LNCaP clone FGC (cell line): ENCODE measurements around the gene WSB1.
"Not testable (repeated sequence)": the region's sequence is repeated elsewhere in the genome, so short reads cannot be mapped to it uniquely, and the experiment has no call there.

ENCODE experiments used
- DNase-seq: peaks from one replicate; pipeline ENCODE4 v3.0.0-alpha.2; 2011; ENCODE audit warnings: low read depth
- H3K4me3 ChIP-seq: 2 replicates; pipeline ENCODE4 v1.5.1; 2011; ENCODE audit warnings: mild to moderate bottlenecking, low read depth, low read length, control low read depth
- TF ChIP-seq, protein P1 (sequence below): IDR thresholded peaks from 2 replicates; pipeline ENCODE4 v1.5.1; 2012; ENCODE audit warnings: mild to moderate bottlenecking; ENCODE audit not compliant: control insufficient read depth, insufficient read depth; ENCODE audit errors: extremely low read depth

WSB1 gene, protein sequence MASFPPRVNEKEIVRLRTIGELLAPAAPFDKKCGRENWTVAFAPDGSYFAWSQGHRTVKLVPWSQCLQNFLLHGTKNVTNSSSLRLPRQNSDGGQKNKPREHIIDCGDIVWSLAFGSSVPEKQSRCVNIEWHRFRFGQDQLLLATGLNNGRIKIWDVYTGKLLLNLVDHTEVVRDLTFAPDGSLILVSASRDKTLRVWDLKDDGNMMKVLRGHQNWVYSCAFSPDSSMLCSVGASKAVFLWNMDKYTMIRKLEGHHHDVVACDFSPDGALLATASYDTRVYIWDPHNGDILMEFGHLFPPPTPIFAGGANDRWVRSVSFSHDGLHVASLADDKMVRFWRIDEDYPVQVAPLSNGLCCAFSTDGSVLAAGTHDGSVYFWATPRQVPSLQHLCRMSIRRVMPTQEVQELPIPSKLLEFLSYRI

DNA sequence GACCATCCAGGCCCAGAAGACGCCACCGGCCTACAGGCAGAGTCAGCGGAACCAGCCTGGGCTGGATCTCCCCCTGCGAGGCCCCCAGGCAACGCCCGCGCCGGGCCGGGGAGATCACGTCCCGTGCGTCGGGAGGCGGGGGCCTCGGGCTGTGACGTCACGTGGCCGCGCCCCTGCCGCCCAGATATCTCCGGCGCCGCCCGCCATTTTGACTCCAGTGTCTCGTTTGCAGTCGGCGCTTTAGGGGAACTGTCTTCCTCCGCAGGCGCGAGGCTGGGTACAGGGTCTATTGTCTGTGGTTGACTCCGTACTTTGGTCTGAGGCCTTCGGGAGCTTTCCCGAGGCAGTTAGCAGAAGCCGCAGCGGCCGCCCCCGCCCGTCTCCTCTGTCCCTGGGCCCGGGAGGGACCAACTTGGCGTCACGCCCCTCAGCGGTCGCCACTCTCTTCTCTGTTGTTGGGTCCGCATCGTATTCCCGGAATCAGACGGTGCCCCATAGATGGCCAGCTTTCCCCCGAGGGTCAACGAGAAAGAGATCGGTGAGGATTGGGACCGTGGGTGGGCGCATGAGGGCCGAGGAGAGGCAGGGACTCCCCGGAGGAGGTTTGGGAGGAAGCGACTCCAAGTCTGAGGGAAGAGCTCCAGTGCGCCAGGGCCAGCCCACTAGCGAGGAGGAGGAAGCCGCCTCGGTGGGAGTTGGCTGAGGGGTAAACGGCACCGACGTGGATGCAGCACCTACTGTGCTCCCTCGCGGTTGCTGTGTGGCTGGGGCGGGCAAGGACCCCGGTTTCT lies at the start of gene WSB1:
Gene WSB1, plus strand, starts transcription at position 217 of the 791 bp plus-strand sequence. Its CDS starts 282 bp downstream, at position 499.
- DNase-seq, result peak; percentile 47
- H3K4me3 ChIP-seq, result peak within 1 kb of the TSS; percentile 85
- TF ChIP-seq, protein P1, sequence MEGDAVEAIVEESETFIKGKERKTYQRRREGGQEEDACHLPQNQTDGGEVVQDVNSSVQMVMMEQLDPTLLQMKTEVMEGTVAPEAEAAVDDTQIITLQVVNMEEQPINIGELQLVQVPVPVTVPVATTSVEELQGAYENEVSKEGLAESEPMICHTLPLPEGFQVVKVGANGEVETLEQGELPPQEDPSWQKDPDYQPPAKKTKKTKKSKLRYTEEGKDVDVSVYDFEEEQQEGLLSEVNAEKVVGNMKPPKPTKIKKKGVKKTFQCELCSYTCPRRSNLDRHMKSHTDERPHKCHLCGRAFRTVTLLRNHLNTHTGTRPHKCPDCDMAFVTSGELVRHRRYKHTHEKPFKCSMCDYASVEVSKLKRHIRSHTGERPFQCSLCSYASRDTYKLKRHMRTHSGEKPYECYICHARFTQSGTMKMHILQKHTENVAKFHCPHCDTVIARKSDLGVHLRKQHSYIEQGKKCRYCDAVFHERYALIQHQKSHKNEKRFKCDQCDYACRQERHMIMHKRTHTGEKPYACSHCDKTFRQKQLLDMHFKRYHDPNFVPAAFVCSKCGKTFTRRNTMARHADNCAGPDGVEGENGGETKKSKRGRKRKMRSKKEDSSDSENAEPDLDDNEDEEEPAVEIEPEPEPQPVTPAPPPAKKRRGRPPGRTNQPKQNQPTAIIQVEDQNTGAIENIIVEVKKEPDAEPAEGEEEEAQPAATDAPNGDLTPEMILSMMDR, result no peak

DNA sequence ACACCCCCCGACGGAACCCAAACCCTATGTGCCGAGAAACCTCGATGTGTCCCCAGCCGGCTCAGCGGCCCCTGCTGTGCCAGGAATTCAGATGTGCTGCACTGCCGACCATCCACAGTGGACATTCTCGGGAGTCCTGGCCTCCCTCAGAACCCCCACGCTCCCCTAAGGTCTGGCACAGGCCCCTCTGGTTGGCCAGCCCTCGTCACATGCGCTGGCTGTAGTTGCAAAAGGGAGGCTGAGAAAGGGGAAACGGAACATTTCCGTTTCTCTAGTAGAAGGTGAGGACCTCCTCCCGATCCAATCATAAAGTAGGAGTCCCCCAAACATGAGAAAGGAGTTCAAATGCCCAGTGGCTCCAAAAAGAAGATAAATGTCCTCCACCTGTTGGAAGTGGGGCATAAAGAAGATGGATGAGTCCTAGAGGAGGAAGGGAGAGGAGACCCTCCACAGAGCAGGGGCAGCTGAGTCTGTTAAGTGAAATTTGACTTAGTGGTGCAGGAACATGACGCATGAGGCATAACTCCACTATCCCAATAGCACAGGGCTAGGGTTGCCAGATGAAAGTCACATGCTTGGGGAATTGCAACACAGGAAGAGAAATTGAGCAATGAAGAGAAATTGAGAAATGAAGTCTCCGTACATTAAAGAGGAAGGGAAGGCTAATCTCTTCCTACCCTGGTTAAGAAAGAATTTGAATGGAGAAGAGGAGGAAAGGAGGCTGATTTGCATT lies 49.3 kb upstream of the WSB1 start:
- no peak for DNase-seq
- H3K4me3 ChIP-seq, result no peak overlapping the region
- TF ChIP-seq, protein P1, result no peak

DNA sequence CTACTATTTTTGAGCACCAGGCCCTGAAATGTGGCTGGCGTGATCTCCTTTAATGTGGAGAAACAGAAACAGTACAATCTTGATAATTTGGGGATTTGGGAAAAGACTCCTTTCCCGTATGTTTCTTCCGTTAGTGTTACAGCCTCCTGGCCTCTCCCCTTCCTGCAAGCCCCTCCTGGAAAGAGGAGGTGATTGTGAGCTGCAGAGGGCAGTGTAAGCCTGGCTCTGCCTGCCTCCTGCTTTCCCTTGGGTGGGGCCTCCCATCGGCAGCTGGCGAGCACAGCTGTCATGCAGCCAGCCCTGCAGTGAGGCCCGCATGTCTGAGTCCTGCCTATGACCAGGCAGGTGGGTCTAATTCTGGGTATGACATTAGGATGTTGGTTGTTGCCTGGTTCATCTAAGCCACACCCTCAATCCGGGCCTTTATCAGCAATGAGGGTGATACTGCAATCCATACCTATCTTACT lies 48.7 kb upstream of the WSB1 start:
- DNase-seq, result no peak
- TF ChIP-seq, protein P1, result peak; percentile 71
- H3K4me3 ChIP-seq, result no peak overlapping the region

DNA sequence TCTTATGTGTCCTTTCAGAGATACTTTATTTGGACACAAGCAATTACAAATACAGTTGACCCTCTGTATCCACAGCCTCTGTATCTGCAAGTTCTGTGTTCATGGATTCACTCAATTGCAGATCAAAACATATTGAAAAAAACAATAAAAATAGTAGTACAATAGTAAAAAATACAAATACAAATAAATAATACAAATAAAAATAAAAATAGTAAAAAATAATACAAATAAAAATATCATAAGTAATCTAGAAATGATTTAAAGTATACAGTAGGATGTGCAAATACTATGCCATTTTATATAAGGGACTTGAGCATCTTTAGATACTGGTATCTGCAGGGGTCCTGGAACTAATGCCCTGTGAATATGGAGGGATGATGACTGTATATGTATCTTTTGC lies 47.4 kb upstream of the WSB1 start:
- DNase-seq, result no peak
- TF ChIP-seq, protein P1, result no peak
- no peak overlapping the region for H3K4me3 ChIP-seq

DNA sequence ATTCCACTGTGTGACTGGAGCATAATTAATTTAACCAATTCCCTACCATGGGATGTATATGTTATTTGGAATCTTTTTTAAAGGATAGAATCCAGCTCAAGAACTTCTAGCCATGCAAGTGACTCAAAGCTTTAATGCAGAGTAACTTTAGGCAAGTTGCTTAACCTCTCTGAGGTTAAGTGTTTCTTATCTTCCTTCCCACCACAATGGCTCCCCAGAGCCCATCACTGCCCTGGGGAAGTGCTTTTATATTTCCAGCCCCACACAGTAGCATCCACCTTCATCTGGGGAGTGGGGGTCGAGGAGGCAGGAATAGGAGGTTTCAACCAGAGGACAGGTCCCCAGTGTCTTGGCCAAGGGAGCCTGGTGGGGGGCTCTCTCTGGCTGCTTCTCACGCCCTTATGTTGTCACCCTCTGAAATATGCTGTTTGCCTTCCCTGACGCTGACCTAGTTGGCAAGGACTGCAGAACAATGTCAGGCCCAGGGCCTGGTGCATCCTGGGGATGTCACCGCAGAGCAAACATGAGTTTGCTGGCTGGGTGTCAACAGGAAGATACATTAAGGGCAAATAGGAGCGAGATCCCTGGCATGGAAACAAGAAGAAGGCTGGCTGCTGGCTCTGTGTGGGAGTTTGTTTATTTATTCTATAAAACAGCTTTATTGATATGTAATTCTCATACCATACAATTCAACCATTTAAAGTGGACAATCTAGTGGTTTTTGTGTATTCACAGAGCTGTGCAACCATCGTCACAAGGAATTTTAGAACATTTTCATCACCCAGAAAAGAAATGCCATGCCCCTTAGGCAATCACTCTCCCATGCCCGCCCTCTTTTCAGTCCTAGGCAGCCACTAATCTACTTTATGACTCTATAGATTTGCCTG lies 46.6 kb upstream of the WSB1 start:
- TF ChIP-seq, protein P1, result no peak
- DNase-seq, result peak; percentile 99
- H3K4me3 ChIP-seq, result peak overlapping the region; percentile 6; the same call in 1 of the 2 replicates

DNA sequence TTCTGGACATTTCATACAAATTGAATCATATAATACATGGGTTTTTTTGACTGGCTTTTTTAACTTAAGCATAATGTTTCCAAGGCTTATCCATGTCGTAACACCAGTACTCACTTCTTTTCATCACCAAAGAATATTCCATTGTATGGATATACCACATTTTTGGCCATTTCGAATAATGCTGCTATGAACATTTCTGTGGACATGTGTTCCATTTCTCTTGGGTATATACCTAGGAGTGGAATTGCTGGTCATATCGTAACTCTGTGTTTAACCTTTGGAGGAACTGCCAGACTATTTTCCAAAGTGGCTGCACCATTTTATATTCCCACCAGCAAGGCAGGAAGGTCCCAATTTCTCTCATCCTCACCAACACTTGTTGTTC lies 46.0 kb upstream of the WSB1 start:
- DNase-seq, result no peak
- TF ChIP-seq, protein P1, result no peak
- peak overlapping the region; percentile 6; the same call in 1 of the 2 replicates for H3K4me3 ChIP-seq

DNA sequence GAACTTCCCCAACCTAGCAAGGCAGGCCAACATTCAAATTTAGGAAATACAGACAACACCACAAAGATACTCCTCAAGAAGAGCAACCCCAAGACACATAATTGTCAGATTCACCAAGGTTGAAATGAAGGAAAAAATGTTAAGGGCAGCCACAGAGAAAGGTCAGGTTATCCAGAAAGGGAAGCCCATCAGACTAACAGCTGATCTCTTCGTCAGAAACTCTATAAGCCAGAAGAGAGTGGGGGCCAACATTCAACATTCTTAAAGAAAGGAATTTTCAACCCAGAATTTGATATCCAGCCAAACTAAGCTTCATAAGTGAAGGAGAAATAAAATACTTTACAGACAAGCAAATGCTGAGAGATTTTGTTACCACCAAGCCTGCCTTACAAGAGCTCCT lies 43.1 kb upstream of the WSB1 start:
- not testable (repeated sequence) for DNase-seq, H3K4me3 ChIP-seq

DNA sequence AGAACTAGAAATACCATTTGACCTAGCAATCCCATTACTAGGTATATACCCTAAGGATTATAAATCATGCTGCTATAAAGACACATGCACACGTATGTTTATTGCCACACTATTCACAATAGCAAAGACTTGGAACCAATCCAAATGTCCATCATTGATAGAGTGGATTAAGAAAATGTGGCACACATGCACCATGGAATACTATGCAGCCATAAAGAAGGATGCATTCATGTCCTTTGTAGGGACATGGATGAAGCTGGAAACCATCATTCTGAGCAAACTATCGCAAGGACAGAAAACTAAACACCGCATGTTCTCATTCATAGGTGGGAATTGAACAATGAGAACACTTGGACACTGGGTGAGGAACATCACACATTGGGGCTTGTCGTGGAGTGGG lies 39.1 kb upstream of the WSB1 start:
- DNase-seq, H3K4me3 ChIP-seq: not testable (repeated sequence)
